G401.6 (cell line): ENCODE measurements around the gene STAC2.

Experiments
- FAIRE-seq: peaks from 2 replicates; lab custom pipeline; 2012; peaks lifted over from hg19 to GRCh38; lab: Jason Lieb, UNC

Gene STAC2

GRCh38 chr17:39161962-39162361 is 63.8 kb downstream of the STAC2 start:
- no peak for FAIRE-seq
